ENCODE results near the gene SOCS7. TPM values are rescaled to one million over a fixed set of nuclear protein-coding genes. Genes with fewer than 3 reads are reported as not detected.

The SOCS7 gene
- polyA plus RNA-seq, 2 donors = 3.8 to 4.2 TPM

GRCh38 chr17:38325221-38325851 is 26.3 kb upstream of the SOCS7 start:
- peaks cover 0 to 3% of the 10 kb centered on the region in 2 donors for H3K36me3 ChIP-seq (ENCODE audit: control insufficient read depth in 2 of 2, insufficient read depth in 2 of 2, low read length in 1 of 2)
- no peak overlapping the region for H3K27ac ChIP-seq (ENCODE audit: low read depth in 2 of 2, low read length in 1 of 2)
- H3K27me3 ChIP-seq (ENCODE audit: control insufficient read depth in 1 of 2, insufficient read depth in 2 of 2, low read length in 2 of 2) = no peaks in the 10 kb centered on the region
- no peak overlapping the region for H3K4me3 ChIP-seq (ENCODE audit: low read depth in 1 of 2, low read length in 2 of 2)
- H3K4me1 ChIP-seq (ENCODE audit: control insufficient read depth in 2 of 2, insufficient read depth in 2 of 2, low read length in 1 of 2) = peaks cover 0 to 4% of the 10 kb centered on the region in 2 donors
- WGBS, 2 donors = 58 to 65% methylated on average over 5 of the region's 5 CpGs
- no peaks in the 10 kb centered on the region for H3K9me3 ChIP-seq (ENCODE audit: control insufficient read depth in 2 of 2, insufficient read depth in 1 of 2, low read depth in 1 of 2, low read length in 1 of 2)

- Histone ChIP-seq H3K9me3 (ENCODE audit: control insufficient read depth in 2 of 2, insufficient read depth in 1 of 2, low read depth in 1 of 2, low read length in 1 of 2) (no peaks in the 10 kb centered on the region), H3K27ac (ENCODE audit: low read depth in 2 of 2, low read length in 1 of 2) (peak overlapping the region in 1 of 2 donors; percentile 18), H3K4me3 (ENCODE audit: low read depth in 1 of 2, low read length in 2 of 2) (no peak overlapping the region), H3K4me1 (ENCODE audit: control insufficient read depth in 2 of 2, insufficient read depth in 2 of 2, low read length in 1 of 2) (no peaks in the 10 kb centered on the region), H3K36me3 (ENCODE audit: control insufficient read depth in 2 of 2, insufficient read depth in 2 of 2, low read length in 1 of 2) (peaks cover 0 to 3% of the 10 kb centered on the region in 2 donors), H3K27me3 (ENCODE audit: control insufficient read depth in 1 of 2, insufficient read depth in 2 of 2, low read length in 2 of 2) (no peaks in the 10 kb centered on the region)
- 78 to 82% methylated on average over 8 of the region's 8 CpGs for WGBS, 2 donors
These were observed 24.4 kb upstream of the SOCS7 start for GRCh38 chr17:38326996-38327792.

- Histone ChIP-seq H3K27me3 (ENCODE audit: control insufficient read depth in 1 of 2, insufficient read depth in 2 of 2, low read length in 2 of 2) (peaks cover 0 to 2% of the 10 kb centered on the region in 2 donors), H3K4me3 (ENCODE audit: low read depth in 1 of 2, low read length in 2 of 2) (no peak overlapping the region), H3K36me3 (ENCODE audit: control insufficient read depth in 2 of 2, insufficient read depth in 2 of 2, low read length in 1 of 2) (peaks cover 0 to 3% of the 10 kb centered on the region in 2 donors), H3K9me3 (ENCODE audit: control insufficient read depth in 2 of 2, insufficient read depth in 1 of 2, low read depth in 1 of 2, low read length in 1 of 2) (no peaks in the 10 kb centered on the region), H3K4me1 (ENCODE audit: control insufficient read depth in 2 of 2, insufficient read depth in 2 of 2, low read length in 1 of 2) (no peaks in the 10 kb centered on the region), H3K27ac (ENCODE audit: low read depth in 2 of 2, low read length in 1 of 2) (no peak overlapping the region)
- WGBS, 2 donors = 36 to 52% methylated on average over 1 of the region's 1 CpG
These were observed 23.7 kb upstream of the SOCS7 start for GRCh38 chr17:38327936-38328335.

- Histone ChIP-seq H3K4me1 (ENCODE audit: control insufficient read depth in 2 of 2, insufficient read depth in 2 of 2, low read length in 1 of 2) (no peaks in the 10 kb centered on the region), H3K27me3 (ENCODE audit: control insufficient read depth in 1 of 2, insufficient read depth in 2 of 2, low read length in 2 of 2) (peaks cover 0 to 2% of the 10 kb centered on the region in 2 donors), H3K4me3 (ENCODE audit: low read depth in 1 of 2, low read length in 2 of 2) (no peak overlapping the region), H3K9me3 (ENCODE audit: control insufficient read depth in 2 of 2, insufficient read depth in 1 of 2, low read depth in 1 of 2, low read length in 1 of 2) (no peaks in the 10 kb centered on the region), H3K27ac (ENCODE audit: low read depth in 2 of 2, low read length in 1 of 2) (no peak overlapping the region), H3K36me3 (ENCODE audit: control insufficient read depth in 2 of 2, insufficient read depth in 2 of 2, low read length in 1 of 2) (no peaks in the 10 kb centered on the region)
- 65 to 69% methylated on average over 7 of the region's 7 CpGs for WGBS, 2 donors
These were observed 23.0 kb upstream of the SOCS7 start for GRCh38 chr17:38328620-38329019.

- 81 to 87% methylated on average over 7 of the region's 7 CpGs for WGBS, 2 donors
- H3K9me3 ChIP-seq (ENCODE audit: control insufficient read depth in 2 of 2, insufficient read depth in 1 of 2, low read depth in 1 of 2, low read length in 1 of 2) = no peaks in the 10 kb centered on the region
These were observed 22.4 kb upstream of the SOCS7 start for GRCh38 chr17:38329284-38329683.

GRCh38 chr17:38329808-38330730 is 21.6 kb upstream of the SOCS7 start:
- Histone ChIP-seq H3K36me3 (ENCODE audit: control insufficient read depth in 2 of 2, insufficient read depth in 2 of 2, low read length in 1 of 2) (no peaks in the 10 kb centered on the region), H3K9me3 (ENCODE audit: control insufficient read depth in 2 of 2, insufficient read depth in 1 of 2, low read depth in 1 of 2, low read length in 1 of 2) (no peaks in the 10 kb centered on the region), H3K27ac (ENCODE audit: low read depth in 2 of 2, low read length in 1 of 2) (no peak overlapping the region), H3K4me3 (ENCODE audit: low read depth in 1 of 2, low read length in 2 of 2) (no peak overlapping the region), H3K4me1 (ENCODE audit: control insufficient read depth in 2 of 2, insufficient read depth in 2 of 2, low read length in 1 of 2) (no peaks in the 10 kb centered on the region), H3K27me3 (ENCODE audit: control insufficient read depth in 1 of 2, insufficient read depth in 2 of 2, low read length in 2 of 2) (peaks cover 0 to 2% of the 10 kb centered on the region in 2 donors)
- 89 to 90% methylated on average over 25 of the region's 25 CpGs for WGBS, 2 donors

More at GRCh38 chr17:38329284-38329683, 22.4 kb upstream of the SOCS7 start:
- Histone ChIP-seq H3K4me1 (ENCODE audit: control insufficient read depth in 2 of 2, insufficient read depth in 2 of 2, low read length in 1 of 2) (no peaks in the 10 kb centered on the region), H3K36me3 (ENCODE audit: control insufficient read depth in 2 of 2, insufficient read depth in 2 of 2, low read length in 1 of 2) (no peaks in the 10 kb centered on the region), H3K27me3 (ENCODE audit: control insufficient read depth in 1 of 2, insufficient read depth in 2 of 2, low read length in 2 of 2) (peaks cover 0 to 2% of the 10 kb centered on the region in 2 donors), H3K27ac (ENCODE audit: low read depth in 2 of 2, low read length in 1 of 2) (no peak overlapping the region), H3K4me3 (ENCODE audit: low read depth in 1 of 2, low read length in 2 of 2) (no peak overlapping the region)

- Histone ChIP-seq H3K27ac (ENCODE audit: low read depth in 2 of 2, low read length in 1 of 2) (no peak overlapping the region), H3K9me3 (ENCODE audit: control insufficient read depth in 2 of 2, insufficient read depth in 1 of 2, low read depth in 1 of 2, low read length in 1 of 2) (no peaks in the 10 kb centered on the region), H3K27me3 (ENCODE audit: control insufficient read depth in 1 of 2, insufficient read depth in 2 of 2, low read length in 2 of 2) (peaks cover 0 to 2% of the 10 kb centered on the region in 2 donors), H3K4me3 (ENCODE audit: low read depth in 1 of 2, low read length in 2 of 2) (no peak overlapping the region), H3K36me3 (ENCODE audit: control insufficient read depth in 2 of 2, insufficient read depth in 2 of 2, low read length in 1 of 2) (no peaks in the 10 kb centered on the region), H3K4me1 (ENCODE audit: control insufficient read depth in 2 of 2, insufficient read depth in 2 of 2, low read length in 1 of 2) (no peaks in the 10 kb centered on the region)
- 74 to 75% methylated on average over 22 to 23 of the region's 23 CpGs for WGBS, 2 donors
These were observed 20.7 kb upstream of the SOCS7 start for GRCh38 chr17:38330941-38331411.

- Histone ChIP-seq H3K4me1 (ENCODE audit: control insufficient read depth in 2 of 2, insufficient read depth in 2 of 2, low read length in 1 of 2) (no peaks in the 10 kb centered on the region), H3K9me3 (ENCODE audit: control insufficient read depth in 2 of 2, insufficient read depth in 1 of 2, low read depth in 1 of 2, low read length in 1 of 2) (no peaks in the 10 kb centered on the region), H3K27ac (ENCODE audit: low read depth in 2 of 2, low read length in 1 of 2) (no peak overlapping the region), H3K27me3 (ENCODE audit: control insufficient read depth in 1 of 2, insufficient read depth in 2 of 2, low read length in 2 of 2) (peaks cover 0 to 2% of the 10 kb centered on the region in 2 donors), H3K36me3 (ENCODE audit: control insufficient read depth in 2 of 2, insufficient read depth in 2 of 2, low read length in 1 of 2) (no peaks in the 10 kb centered on the region), H3K4me3 (ENCODE audit: low read depth in 1 of 2, low read length in 2 of 2) (no peak overlapping the region)
- 86 to 87% methylated on average over 7 of the region's 7 CpGs for WGBS, 2 donors
These were observed 18.9 kb upstream of the SOCS7 start for GRCh38 chr17:38332735-38333134.

GRCh38 chr17:38333635-38334295 is 17.9 kb upstream of the SOCS7 start:
- no peak overlapping the region for H3K27ac ChIP-seq (ENCODE audit: low read depth in 2 of 2, low read length in 1 of 2)
- no peak overlapping the region for H3K4me3 ChIP-seq (ENCODE audit: low read depth in 1 of 2, low read length in 2 of 2)
- WGBS, 2 donors = 42 to 43% methylated on average over 11 to 12 of the region's 12 CpGs
- H3K4me1 ChIP-seq (ENCODE audit: control insufficient read depth in 2 of 2, insufficient read depth in 2 of 2, low read length in 1 of 2) = no peaks in the 10 kb centered on the region
- peaks cover 0 to 2% of the 10 kb centered on the region in 2 donors for H3K27me3 ChIP-seq (ENCODE audit: control insufficient read depth in 1 of 2, insufficient read depth in 2 of 2, low read length in 2 of 2)
- no peaks in the 10 kb centered on the region for H3K36me3 ChIP-seq (ENCODE audit: control insufficient read depth in 2 of 2, insufficient read depth in 2 of 2, low read length in 1 of 2)
- no peaks in the 10 kb centered on the region for H3K9me3 ChIP-seq (ENCODE audit: control insufficient read depth in 2 of 2, insufficient read depth in 1 of 2, low read depth in 1 of 2, low read length in 1 of 2)
